Caco-2 (cell line): ENCODE measurements around the gene CDC42SE2. TPM values are rescaled to one million over a fixed set of nuclear protein-coding genes. Genes with fewer than 3 reads are reported as not detected.

Experiments
- BruUV-seq: library from RNA; stranded (reverse); fragments of 400-500 nt; replicated peaks from 2 replicates; lab custom pipeline; 2021; lab: Mats Ljungman, UMichigan
- CTCF ChIA-PET: fragments of 300-600 bp; sonication (Branson Sonifier 250); formaldehyde crosslinking; loops from one replicate; lab custom pipeline; 2022; ENCODE audit warnings: antibody characterized with exemption; lab: Charles Lee
- POLR2A ChIA-PET: fragments of 300-600 bp; sonication (Branson Sonifier 250); formaldehyde crosslinking; loops from one replicate; lab custom pipeline; 2022; ENCODE audit warnings: antibody characterized with exemption; lab: Charles Lee
- DNase-seq, 2 experiments: peaks; one replicate each; pipeline versions ENCODE4 v3.0.0 to v3.0.0-alpha.2; 2020 to 2022
- H3K27me3 ChIP-seq: replicated peaks from 2 replicates; pipeline ENCODE4 v1.6.0; 2011; ENCODE audit warnings: low read length; ENCODE audit not compliant: control insufficient read depth, insufficient read depth
- H3K36me3 ChIP-seq: 2 replicates; pipeline ENCODE4 v1.5.1; 2011; ENCODE audit warnings: low read length; ENCODE audit not compliant: control insufficient read depth, insufficient read depth
- H3K4me1 ChIP-seq: fragments of 250-450 bp; sonication (Bioruptor Pico); 2 replicates; pipeline ENCODE4 v1.5.1; 2020; ENCODE audit warnings: mild to moderate bottlenecking
- H3K4me3 ChIP-seq: 2 replicates; pipeline ENCODE4 v1.5.1; 2011; ENCODE audit warnings: low read depth, mild to moderate bottlenecking, control low read depth, low read length
- H3K9me3 ChIP-seq: fragments of 250-450 bp; sonication (Bioruptor Pico); 2 replicates; pipeline ENCODE4 v1.5.1; 2020; ENCODE audit warnings: mild to moderate bottlenecking, moderate library complexity
- H3K27ac Mint-ChIP-seq: one replicate; pipeline ENCODE4 v1.8.0; 2022; ENCODE audit warnings: mixed read lengths; ENCODE audit not compliant: unreplicated experiment
- H3K27me3 Mint-ChIP-seq: one replicate; pipeline ENCODE4 v1.8.0; 2022; ENCODE audit warnings: mixed read lengths; ENCODE audit not compliant: insufficient read depth, unreplicated experiment
- H3K36me3 Mint-ChIP-seq: one replicate; pipeline ENCODE4 v1.8.0; 2022; ENCODE audit warnings: mild to moderate bottlenecking, mixed read lengths; ENCODE audit not compliant: insufficient read depth, unreplicated experiment
- H3K4me1 Mint-ChIP-seq: one replicate; pipeline ENCODE4 v1.8.0; 2022; ENCODE audit warnings: low read depth, mixed read lengths; ENCODE audit not compliant: unreplicated experiment
- H3K4me3 Mint-ChIP-seq: one replicate; pipeline ENCODE4 v1.8.0; 2022; ENCODE audit warnings: mild to moderate bottlenecking, moderate library complexity, mixed read lengths; ENCODE audit not compliant: unreplicated experiment
- H3K9me3 Mint-ChIP-seq: one replicate; pipeline ENCODE4 v1.8.0; 2022; ENCODE audit warnings: mixed read lengths; ENCODE audit not compliant: unreplicated experiment
- intact Hi-C: fragments of 100-400 bp; cut with micrococcal nuclease; formaldehyde crosslinking; loops from one replicate; pipeline ENCODE4 v1.10.0; 2022; ENCODE audit not compliant: unreplicated experiment
- total RNA-seq: library from RNA; stranded (reverse); gene quantifications from 2 replicates; pipeline ENCODE4 v1.2.3, GENCODE V29; 2022
- TF ChIP-seq, protein P1 (sequence below), 2 experiments: fragments of 200-600 bp in 1 of 2; IDR thresholded peaks; 1 replicate in 1 of 2; 2 replicates in 1 of 2; pipeline versions ENCODE4 v1.5.1 to v1.8.0; 2011 to 2022; ENCODE audit warnings: antibody characterized with exemption in 1 of 2, control low read depth in 1 of 2, inconsistent platforms in 1 of 2, low read depth in 1 of 2, low read length in 1 of 2, mild to moderate bottlenecking in 1 of 2, moderate library complexity in 1 of 2; ENCODE audit not compliant: insufficient read depth in 1 of 2, severe bottlenecking in 1 of 2, unreplicated experiment in 1 of 2

CDC42SE2 gene
- total RNA-seq, 1 experiment from 2014 or later: 39.4 TPM

DNA sequence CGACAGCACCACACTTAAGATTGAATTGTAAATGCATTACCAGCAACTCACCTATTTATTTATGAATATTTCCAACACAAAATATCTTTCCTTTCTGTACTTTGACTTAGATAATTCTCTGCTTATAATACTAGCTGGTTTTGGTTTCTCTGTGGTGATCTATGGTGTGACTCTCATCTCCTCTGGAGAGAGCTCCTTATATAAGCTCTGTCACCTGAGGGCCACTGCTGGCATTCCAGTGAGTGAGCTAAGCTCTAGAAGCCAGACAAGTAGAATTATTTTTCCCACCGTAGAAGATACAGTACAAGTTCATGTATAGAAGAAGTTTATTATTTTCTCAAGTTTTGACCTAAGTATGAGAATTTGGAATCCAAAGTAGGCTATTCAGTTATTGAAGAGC is 111.5 kb downstream of the CDC42SE2 start:
- Mint-ChIP-seq H3K4me3 (no peak overlapping the region), H3K27ac (no peak overlapping the region), H3K36me3 (no peaks in the 10 kb centered on the region), H3K27me3 (no peaks in the 10 kb centered on the region), H3K4me1 (peaks cover 22% of the 10 kb centered on the region), H3K9me3 (no peaks in the 10 kb centered on the region)
- Histone ChIP-seq H3K4me3 (no peak overlapping the region), H3K36me3 (no peaks in the 10 kb centered on the region), H3K27me3 (no peaks in the 10 kb centered on the region), H3K4me1 (peaks cover 29% of the 10 kb centered on the region), H3K9me3 (no peaks in the 10 kb centered on the region)
- ChIA-PET POLR2A (no interaction called here), CTCF (interaction anchor here (0.6 kb wide), 1 partner anchor 34 kb away, joined by 3 read pairs; no protein-coding TSS in a partner anchor)
- intact Hi-C loops: no loop called here
- TF ChIP-seq, protein P1, sequence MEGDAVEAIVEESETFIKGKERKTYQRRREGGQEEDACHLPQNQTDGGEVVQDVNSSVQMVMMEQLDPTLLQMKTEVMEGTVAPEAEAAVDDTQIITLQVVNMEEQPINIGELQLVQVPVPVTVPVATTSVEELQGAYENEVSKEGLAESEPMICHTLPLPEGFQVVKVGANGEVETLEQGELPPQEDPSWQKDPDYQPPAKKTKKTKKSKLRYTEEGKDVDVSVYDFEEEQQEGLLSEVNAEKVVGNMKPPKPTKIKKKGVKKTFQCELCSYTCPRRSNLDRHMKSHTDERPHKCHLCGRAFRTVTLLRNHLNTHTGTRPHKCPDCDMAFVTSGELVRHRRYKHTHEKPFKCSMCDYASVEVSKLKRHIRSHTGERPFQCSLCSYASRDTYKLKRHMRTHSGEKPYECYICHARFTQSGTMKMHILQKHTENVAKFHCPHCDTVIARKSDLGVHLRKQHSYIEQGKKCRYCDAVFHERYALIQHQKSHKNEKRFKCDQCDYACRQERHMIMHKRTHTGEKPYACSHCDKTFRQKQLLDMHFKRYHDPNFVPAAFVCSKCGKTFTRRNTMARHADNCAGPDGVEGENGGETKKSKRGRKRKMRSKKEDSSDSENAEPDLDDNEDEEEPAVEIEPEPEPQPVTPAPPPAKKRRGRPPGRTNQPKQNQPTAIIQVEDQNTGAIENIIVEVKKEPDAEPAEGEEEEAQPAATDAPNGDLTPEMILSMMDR (IDR thresholded peaks at IDR 0.05; ENCODE audit: insufficient read depth in 1 of 2, low read depth in 1 of 2, low read length in 1 of 2, severe bottlenecking in 1 of 2, unreplicated experiment in 1 of 2): no peak
- no TSS peak for BruUV-seq
- no peak for DNase-seq

DNA sequence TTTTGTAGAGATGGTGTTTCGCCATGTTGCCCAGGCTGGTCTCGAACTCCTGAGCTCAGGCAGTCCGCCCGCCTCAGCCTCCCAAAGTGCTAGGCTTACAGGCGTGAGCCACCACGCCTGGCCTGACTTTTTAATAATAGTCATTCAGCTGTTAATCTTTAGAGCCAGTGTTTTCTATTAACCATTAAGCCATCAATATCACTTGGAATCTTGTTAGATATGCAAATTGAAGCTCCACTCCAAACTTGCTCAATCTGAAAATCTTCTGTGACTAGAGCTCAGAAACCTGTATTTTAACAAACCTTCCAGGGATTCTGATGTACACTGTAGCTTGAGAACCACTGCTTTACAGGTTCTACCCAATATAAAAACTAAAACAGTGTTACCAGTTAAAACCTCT is 113.5 kb downstream of the CDC42SE2 start:
- Mint-ChIP-seq H3K27ac (no peak overlapping the region), H3K4me1 (peaks cover 20% of the 10 kb centered on the region), H3K4me3 (no peak overlapping the region), H3K36me3 (peaks cover 9% of the 10 kb centered on the region), H3K9me3 (no peaks in the 10 kb centered on the region), H3K27me3 (no peaks in the 10 kb centered on the region)
- TF ChIP-seq, protein P1 (IDR thresholded peaks at IDR 0.05; ENCODE audit: insufficient read depth in 1 of 2, low read depth in 1 of 2, low read length in 1 of 2, severe bottlenecking in 1 of 2, unreplicated experiment in 1 of 2): no peak
- POLR2A ChIA-PET: no interaction called here
- Histone ChIP-seq H3K4me1 (peaks cover 9% of the 10 kb centered on the region; the same call in 1 of the 2 replicates), H3K9me3 (no peaks in the 10 kb centered on the region), H3K27me3 (no peaks in the 10 kb centered on the region), H3K36me3 (no peaks in the 10 kb centered on the region), H3K4me3 (no peak overlapping the region)
- no TSS peak for BruUV-seq
- intact Hi-C loops: no loop called here
- CTCF ChIA-PET: no interaction called here
- DNase-seq: no peak

DNA sequence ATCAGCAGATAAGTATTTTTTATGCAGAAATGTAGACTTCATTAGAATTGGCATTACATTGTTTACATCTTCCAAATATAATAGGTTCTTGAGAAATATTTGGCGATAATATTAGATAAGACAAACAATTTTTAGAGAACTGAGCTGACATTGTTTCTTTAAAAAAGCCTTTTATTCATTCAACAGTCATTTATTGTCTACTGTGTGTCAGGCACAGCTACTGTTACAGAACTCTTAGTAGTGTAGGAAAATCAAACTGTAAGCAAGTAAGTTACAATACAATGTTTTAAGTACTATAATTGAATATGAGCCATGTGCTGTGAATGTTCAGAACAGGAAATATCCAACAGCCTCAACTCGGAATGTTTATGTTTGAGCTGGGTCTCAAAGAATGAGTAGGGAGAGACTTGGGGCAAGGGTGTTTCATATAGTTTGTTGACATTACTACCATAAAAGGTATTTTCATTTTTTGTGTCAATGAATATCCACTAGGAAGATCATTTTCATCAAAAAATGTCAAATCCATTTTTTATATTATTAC is 114.0 kb downstream of the CDC42SE2 start:
- no peaks in the 10 kb centered on the region for H3K9me3 ChIP-seq
- CTCF ChIA-PET: no interaction called here
- H3K36me3 Mint-ChIP-seq: peaks cover 12% of the 10 kb centered on the region
- H3K4me1 ChIP-seq: peaks cover 9% of the 10 kb centered on the region; the same call in 1 of the 2 replicates
- TF ChIP-seq, protein P1 (IDR thresholded peaks at IDR 0.05; ENCODE audit: insufficient read depth in 1 of 2, low read depth in 1 of 2, low read length in 1 of 2, severe bottlenecking in 1 of 2, unreplicated experiment in 1 of 2): no peak
- H3K4me3 ChIP-seq: no peak overlapping the region
- H3K36me3 ChIP-seq: no peaks in the 10 kb centered on the region
- intact Hi-C loops: no loop called here
- no peaks in the 10 kb centered on the region for H3K9me3 Mint-ChIP-seq
- H3K27me3 ChIP-seq: no peaks in the 10 kb centered on the region
- H3K27me3 Mint-ChIP-seq: no peaks in the 10 kb centered on the region
- BruUV-seq: no TSS peak
- no peak overlapping the region for H3K4me3 Mint-ChIP-seq
- H3K4me1 Mint-ChIP-seq: peaks cover 18% of the 10 kb centered on the region
- H3K27ac Mint-ChIP-seq: no peak overlapping the region
- no peak for DNase-seq
- POLR2A ChIA-PET: no interaction called here
